Panc1 (cell line): ENCODE measurements around the gene KRT13. TPM values are rescaled to one million over a fixed set of nuclear protein-coding genes. Genes with fewer than 3 reads are reported as not detected.

ENCODE experiments used
- ATAC-seq: fragments of 200-7000 bp; cut with Tn5 transposase; 2 replicates; pipeline ENCODE4 v1.9.1; 2020; ENCODE audit warnings: mild to moderate bottlenecking, moderate library complexity
- BruUV-seq: library from RNA; stranded (reverse); fragments of 400-500 nt; replicated peaks from 2 replicates; lab custom pipeline; 2021; lab: Mats Ljungman, UMichigan
- CTCF ChIA-PET: fragments of 300-600 bp; sonication (Branson Sonifier 250); formaldehyde crosslinking; loops from one replicate; lab custom pipeline; 2022; ENCODE audit warnings: antibody characterized with exemption; lab: Charles Lee
- POLR2A ChIA-PET: fragments of 300-600 bp; sonication (Branson Sonifier 250); formaldehyde crosslinking; loops from one replicate; lab custom pipeline; 2022; ENCODE audit warnings: antibody characterized with exemption; lab: Charles Lee
- DNase-seq: peaks from one replicate; pipeline ENCODE4 v3.0.0-alpha.2; 2010; ENCODE audit warnings: low read depth, low spot score
- H3K27ac ChIP-seq: 2 replicates; pipeline ENCODE4 v1.5.1; 2011; ENCODE audit warnings: mild to moderate bottlenecking, low read length, inconsistent platforms
- H3K27me3 ChIP-seq: fragments of 200-500 bp; sonication (Bioruptor generic); 2 replicates; pipeline ENCODE4 v1.6.0; 2014; ENCODE audit warnings: low read length, inconsistent platforms; ENCODE audit not compliant: control insufficient read depth, insufficient read depth
- H3K36me3 ChIP-seq: fragments of 200-500 bp; sonication (Bioruptor generic); 2 replicates; pipeline ENCODE4 v1.5.1; 2014; ENCODE audit warnings: inconsistent platforms, mild to moderate bottlenecking, low read length, moderate library complexity; ENCODE audit not compliant: control insufficient read depth, insufficient read depth
- H3K4me1 ChIP-seq: 2 replicates; pipeline ENCODE4 v1.5.1; 2011; ENCODE audit warnings: inconsistent platforms, mild to moderate bottlenecking, low read length, moderate library complexity; ENCODE audit not compliant: control insufficient read depth, insufficient read depth
- H3K4me3 ChIP-seq, 2 experiments: 2 replicates each; pipeline ENCODE4 v1.5.1; 2011 to 2012; ENCODE audit warnings: low read depth in 2 of 2, low read length in 2 of 2, mild to moderate bottlenecking in 2 of 2, inconsistent platforms in 1 of 2, moderate library complexity in 1 of 2
- H3K9me3 ChIP-seq: fragments of 200-500 bp; sonication (Bioruptor generic); 2 replicates; pipeline ENCODE4 v1.5.1; 2014; ENCODE audit warnings: low read depth, mild to moderate bottlenecking, inconsistent platforms, low read length, moderate library complexity; ENCODE audit not compliant: control insufficient read depth, insufficient read depth
- CTCF ChIP-seq: fragments of 450-650 bp; IDR thresholded peaks from 2 replicates; pipeline ENCODE4 v1.5.1; 2017; ENCODE audit warnings: mild to moderate bottlenecking
- POLR2AphosphoS5 ChIP-seq: IDR thresholded peaks from 2 replicates; pipeline ENCODE4 v1.6.1; 2012; ENCODE audit warnings: mild to moderate bottlenecking, low read depth, low read length, moderate library complexity
- SIN3A ChIP-seq: IDR thresholded peaks from 2 replicates; pipeline ENCODE4 v1.6.1; 2012; ENCODE audit warnings: low read depth, mild to moderate bottlenecking, low read length, moderate library complexity, borderline replicate concordance; ENCODE audit not compliant: insufficient read depth
- TCF7L2 ChIP-seq: IDR thresholded peaks from 2 replicates; pipeline ENCODE4 v1.6.1; 2011; ENCODE audit warnings: mild to moderate bottlenecking, low read depth, low read length, inconsistent platforms
- in situ Hi-C: cut with HindIII; loops from 2 replicates; pipeline ENCODE4 v1.10.0; 2016; ENCODE audit warnings: low sequenced_read_pairs, low pct_unique_long_range_greater_than_20kb
- intact Hi-C: fragments of 100-400 bp; cut with micrococcal nuclease; formaldehyde crosslinking; loops from one replicate; pipeline ENCODE4 v1.10.0; 2022; ENCODE audit not compliant: unreplicated experiment
- total RNA-seq: library from RNA; stranded (reverse); gene quantifications from one replicate; pipeline ENCODE4 v1.2.1, GENCODE V29; 2021; ENCODE audit not compliant: unreplicated experiment
- TF ChIP-seq, protein P1 (sequence below), 2 experiments: IDR thresholded peaks; 2 replicates each; pipeline ENCODE4 v1.6.1; 2011 to 2012; ENCODE audit warnings: low read depth in 2 of 2, control low read depth in 1 of 2, low read length in 1 of 2, mild to moderate bottlenecking in 1 of 2, moderate library complexity in 1 of 2; ENCODE audit not compliant: insufficient read depth in 1 of 2

KRT13 gene
- total RNA-seq, 1 experiment from 2014 or later = 0.36 TPM

DNA sequence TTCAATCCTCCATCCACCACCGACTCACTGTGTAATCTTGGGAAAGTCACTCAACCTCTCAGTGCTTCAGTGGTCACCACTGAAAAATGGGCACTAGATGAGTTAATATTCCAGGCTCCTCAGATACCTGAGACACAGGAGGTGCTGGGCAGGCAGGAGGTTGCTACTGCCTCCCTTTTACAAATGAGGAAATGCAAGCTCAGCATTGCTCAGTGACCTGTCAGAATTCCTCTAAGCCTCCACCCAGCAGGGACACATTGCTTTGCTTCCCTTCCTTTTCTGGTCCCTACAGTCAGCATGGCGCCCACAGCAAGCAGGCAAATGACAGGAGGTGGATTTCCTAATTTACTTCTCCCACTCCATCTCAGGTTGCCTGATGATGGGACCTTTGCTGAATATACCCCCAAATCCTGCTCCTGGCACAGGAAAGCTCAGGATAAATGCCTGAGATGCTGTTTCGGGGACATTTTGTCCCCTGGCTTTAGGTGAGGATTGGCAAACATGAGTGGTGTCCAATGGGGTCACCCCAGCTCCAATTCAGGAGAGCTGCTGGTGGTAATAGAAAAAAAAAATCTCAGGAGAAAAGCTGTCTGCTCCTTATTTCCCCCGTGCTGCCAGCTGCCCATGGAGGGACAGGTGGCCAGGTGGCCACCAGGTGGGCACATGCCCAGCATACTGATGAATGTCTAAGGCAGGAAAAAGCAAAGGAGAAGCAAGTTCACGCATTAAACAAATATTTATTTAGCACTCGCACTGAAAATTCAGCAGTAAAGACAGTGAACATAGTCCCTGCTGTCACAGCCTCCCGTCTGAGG is 5.0 kb upstream of the KRT13 start:
- peaks cover 26% of the 10 kb centered on the region for H3K4me1 ChIP-seq
- no peaks in the 10 kb centered on the region for H3K27me3 ChIP-seq
- DNase-seq = no peak
- no peaks in the 10 kb centered on the region for H3K36me3 ChIP-seq
- no peaks in the 10 kb centered on the region for H3K9me3 ChIP-seq
- peak overlapping the region; percentile 57 for H3K27ac ChIP-seq
- intact Hi-C loops (no loop called here), in situ Hi-C loops (no loop called here)
- CTCF ChIA-PET = no interaction called here
- no TSS peak for BruUV-seq
- no peak overlapping the region for H3K4me3 ChIP-seq
- ATAC-seq = no peak
- TF ChIP-seq CTCF (no peak), TCF7L2 (no peak), SIN3A (no peak), POLR2AphosphoS5 (no peak)
- TF ChIP-seq, protein P1, sequence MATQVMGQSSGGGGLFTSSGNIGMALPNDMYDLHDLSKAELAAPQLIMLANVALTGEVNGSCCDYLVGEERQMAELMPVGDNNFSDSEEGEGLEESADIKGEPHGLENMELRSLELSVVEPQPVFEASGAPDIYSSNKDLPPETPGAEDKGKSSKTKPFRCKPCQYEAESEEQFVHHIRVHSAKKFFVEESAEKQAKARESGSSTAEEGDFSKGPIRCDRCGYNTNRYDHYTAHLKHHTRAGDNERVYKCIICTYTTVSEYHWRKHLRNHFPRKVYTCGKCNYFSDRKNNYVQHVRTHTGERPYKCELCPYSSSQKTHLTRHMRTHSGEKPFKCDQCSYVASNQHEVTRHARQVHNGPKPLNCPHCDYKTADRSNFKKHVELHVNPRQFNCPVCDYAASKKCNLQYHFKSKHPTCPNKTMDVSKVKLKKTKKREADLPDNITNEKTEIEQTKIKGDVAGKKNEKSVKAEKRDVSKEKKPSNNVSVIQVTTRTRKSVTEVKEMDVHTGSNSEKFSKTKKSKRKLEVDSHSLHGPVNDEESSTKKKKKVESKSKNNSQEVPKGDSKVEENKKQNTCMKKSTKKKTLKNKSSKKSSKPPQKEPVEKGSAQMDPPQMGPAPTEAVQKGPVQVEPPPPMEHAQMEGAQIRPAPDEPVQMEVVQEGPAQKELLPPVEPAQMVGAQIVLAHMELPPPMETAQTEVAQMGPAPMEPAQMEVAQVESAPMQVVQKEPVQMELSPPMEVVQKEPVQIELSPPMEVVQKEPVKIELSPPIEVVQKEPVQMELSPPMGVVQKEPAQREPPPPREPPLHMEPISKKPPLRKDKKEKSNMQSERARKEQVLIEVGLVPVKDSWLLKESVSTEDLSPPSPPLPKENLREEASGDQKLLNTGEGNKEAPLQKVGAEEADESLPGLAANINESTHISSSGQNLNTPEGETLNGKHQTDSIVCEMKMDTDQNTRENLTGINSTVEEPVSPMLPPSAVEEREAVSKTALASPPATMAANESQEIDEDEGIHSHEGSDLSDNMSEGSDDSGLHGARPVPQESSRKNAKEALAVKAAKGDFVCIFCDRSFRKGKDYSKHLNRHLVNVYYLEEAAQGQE (IDR thresholded peaks at IDR 0.05; ENCODE audit: insufficient read depth in 1 of 2, low read depth in 2 of 2, low read length in 1 of 2) = no peak
- POLR2A ChIA-PET = interaction anchor here (0.5 kb wide), 1 partner anchor 865 kb away, joined by 5 read pairs; no protein-coding TSS in a partner anchor

- H3K27ac ChIP-seq = peak overlapping the region; percentile 67
- no peak for DNase-seq
- H3K36me3 ChIP-seq = no peaks in the 10 kb centered on the region
- no peak overlapping the region for H3K4me3 ChIP-seq
- H3K4me1 ChIP-seq = peaks cover 29% of the 10 kb centered on the region
- no TSS peak for BruUV-seq
- in situ Hi-C loops = no loop called here
- intact Hi-C loops = no loop called here
- no peak for ATAC-seq
- POLR2A ChIA-PET = no interaction called here
- TF ChIP-seq, protein P1 (IDR thresholded peaks at IDR 0.05; ENCODE audit: insufficient read depth in 1 of 2, low read depth in 2 of 2, low read length in 1 of 2) = no peak
- TF ChIP-seq CTCF (no peak), POLR2AphosphoS5 (no peak), SIN3A (no peak), TCF7L2 (no peak)
- CTCF ChIA-PET = interaction anchor here (0.8 kb wide), 1 partner anchor 141 kb away, joined by 3 read pairs; no protein-coding TSS in a partner anchor
- H3K9me3 ChIP-seq = no peaks in the 10 kb centered on the region
- H3K27me3 ChIP-seq = no peaks in the 10 kb centered on the region
Measured at GRCh38 chr17:41507315-41507880, 2.0 kb upstream of the KRT13 start.
